HG03159 (cell line): Measurements from ENCODE around the gene CHRNA4.
"Not testable (repeated sequence)": the region's sequence is repeated elsewhere in the genome, so short reads cannot be mapped to it uniquely, and the experiment has no call there.

Experiments used
- ATAC-seq: cut with Tn5 transposase; IDR thresholded peaks from one replicate; pipeline ENCODE4 v1.9.1; 2021; ENCODE audit warnings: mild to moderate bottlenecking, moderate library complexity; ENCODE audit not compliant: unreplicated experiment

CHRNA4 gene

GRCh38 chr20:63336232-63336752, 24.9 kb downstream of the CHRNA4 start:
- no peak for ATAC-seq

DNA sequence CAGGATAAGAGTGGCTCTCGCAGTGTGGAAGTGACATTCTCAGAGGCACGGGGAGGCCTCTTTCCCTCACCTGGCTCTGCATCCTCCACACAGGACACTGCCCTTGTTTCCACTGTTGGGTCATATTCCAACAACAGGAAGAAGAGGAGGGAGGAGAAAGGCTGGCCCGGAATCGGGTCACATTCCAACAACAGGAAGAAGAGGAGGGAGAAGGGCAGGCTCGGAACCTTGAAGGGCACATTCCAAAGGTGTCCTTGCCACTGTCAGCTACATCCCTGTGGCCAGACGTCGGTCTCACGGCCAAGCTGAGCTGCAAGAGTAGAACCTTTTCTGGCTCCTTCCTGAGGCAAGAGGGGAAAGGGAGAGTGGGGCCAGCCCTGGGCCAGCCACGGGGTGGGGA, 25.4 kb downstream of the CHRNA4 start:
- no peak for ATAC-seq

GRCh38 chr20:63335060-63335459, 26.1 kb downstream of the CHRNA4 start:
- not testable (repeated sequence) for ATAC-seq

DNA sequence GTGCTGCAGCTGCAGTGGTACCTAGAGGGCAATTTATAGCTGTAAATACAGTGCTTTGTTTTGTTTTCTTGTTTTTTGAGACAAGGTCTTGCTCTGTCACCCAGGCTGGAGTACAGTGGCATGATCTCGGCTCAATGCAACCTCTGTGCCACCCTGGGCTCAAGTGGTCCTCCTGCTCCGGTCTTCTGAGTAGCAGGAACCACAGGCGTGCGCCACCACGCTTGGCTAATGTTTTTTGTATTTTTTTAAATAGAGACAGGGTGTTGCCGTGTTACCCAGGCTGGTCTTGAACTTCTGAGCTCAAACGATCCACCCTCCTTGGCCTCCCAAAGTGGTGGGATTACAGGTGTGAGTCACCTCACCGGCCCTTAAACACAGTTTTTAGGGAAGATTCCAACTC, 26.8 kb downstream of the CHRNA4 start:
- no peak for ATAC-seq

GRCh38 chr20:63333241-63333836, 27.8 kb downstream of the CHRNA4 start:
- ATAC-seq, result no peak

DNA sequence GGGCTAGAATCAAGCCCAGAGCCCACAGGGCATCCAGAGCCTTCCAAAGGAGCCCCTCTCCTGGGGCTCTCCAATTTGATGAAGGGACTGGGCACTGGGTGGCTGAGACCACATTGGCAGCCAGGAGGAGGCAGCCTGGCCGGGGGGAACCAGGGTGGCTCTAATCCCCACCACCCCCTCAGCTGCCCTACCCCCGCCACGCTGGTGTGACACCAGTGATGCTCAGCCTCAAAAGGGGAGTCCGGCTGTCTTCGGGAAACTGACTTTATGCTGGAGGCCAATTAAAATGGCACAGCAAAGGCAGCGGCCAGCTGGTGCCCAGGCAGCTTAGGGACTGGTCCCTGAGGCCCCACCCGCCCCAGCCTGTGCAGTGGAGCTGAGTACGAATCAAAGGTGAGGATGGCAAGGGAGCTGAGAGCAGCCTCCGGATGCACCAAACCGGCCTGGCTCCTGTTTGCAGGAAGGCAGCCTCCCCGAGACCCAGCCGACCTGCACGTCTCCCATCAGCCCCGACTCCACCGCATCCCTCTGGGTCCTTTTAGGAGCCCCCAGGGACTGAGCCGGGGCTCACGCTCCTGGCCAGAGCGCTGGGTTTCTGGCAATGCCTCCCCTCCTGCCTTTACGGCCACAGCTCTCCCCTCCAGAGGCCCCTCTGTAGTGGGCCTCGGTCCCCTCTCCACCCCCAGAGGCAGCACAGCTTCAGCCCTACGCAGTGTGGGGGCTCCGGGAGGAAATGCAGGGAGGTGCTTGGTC, 28.5 kb downstream of the CHRNA4 start:
- ATAC-seq, result no peak

DNA sequence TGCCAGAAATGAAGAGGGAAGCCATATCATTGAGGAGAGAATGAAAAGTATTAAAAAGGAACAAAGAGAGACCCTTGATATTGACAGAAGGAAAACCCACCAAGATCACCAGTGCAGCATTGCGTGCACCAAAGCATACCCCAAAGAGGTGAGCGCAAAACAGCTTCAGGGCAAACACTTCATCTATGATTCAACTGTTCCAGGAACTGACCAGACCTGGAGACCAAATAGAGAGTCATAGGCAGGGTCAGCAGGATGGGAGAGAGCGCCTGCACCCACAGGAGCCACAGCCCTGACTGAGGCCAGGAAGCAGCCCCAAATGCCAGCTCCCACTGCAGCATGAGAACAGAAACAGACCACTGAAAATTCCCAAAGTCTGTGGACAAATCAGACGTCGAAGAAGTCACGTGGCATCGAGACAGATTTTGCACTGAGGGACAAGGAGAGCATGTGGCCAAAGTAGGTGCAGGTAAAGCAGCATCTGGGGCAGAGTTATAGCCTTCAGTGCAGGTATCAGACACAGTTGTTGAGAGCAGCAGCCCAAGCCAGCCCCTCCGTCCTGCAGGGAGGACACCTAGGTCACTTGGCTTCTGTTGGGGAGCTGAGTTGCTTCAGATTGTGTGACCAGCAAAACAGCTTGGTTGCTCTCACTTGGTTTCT, 29.3 kb downstream of the CHRNA4 start:
- no peak for ATAC-seq

DNA sequence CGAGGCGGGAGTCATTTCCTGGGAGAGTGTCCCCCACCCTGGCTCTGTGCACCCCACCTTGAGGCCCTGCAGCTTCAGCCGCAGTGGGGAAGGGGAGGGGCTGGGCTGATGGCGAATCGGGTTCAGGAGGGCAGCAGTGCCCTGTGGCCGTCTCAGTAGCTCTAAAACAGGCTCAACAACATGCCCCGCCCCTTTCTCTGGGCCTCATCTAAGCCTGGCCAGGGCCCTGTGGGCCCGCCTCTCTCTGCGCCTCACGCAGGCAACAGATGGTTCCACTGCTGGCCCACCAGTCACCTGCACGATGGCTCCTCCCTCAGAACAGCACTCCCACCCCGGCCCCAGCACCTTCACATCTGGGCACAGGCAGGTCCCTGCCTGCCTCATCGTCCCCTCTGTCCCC, 30.2 kb downstream of the CHRNA4 start:
- ATAC-seq, result no peak

DNA sequence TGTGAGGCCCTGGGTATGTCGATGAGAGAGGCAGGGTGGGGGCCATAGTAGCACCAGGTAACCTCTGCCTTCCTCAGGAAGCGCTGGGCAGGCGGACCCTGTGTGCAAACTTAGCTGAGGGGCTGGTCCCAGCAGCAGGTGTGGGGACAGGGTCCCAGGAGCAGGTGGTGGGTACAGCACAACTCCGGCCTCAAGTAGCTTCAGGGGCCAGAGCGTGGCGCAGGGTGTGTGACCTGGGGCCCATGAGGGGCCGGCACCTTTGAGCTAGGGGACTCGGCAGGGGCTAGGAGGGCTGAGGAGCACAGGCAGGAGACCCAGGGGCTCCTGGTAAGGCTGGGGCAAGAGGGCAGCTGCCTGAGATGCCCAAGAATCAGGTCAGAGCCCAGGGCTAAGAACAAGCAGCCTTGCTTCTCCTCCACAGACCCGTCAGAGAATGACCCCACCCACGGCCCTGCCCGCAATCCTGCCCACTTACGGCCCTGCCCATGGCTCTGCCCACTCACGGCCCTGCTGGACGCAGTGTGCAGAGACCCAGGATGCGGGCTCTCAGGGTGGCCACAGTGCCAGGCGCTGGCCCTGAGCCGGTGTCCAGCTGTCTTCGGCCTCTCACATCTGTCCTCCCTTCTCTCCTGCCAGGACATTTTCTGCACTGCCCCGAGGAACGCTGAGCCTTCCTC, 30.9 kb downstream of the CHRNA4 start:
- no peak for ATAC-seq

- no peak for ATAC-seq
Measured at GRCh38 chr20:63329331-63330083, 31.6 kb downstream of the CHRNA4 start.

- no peak for ATAC-seq
Measured at GRCh38 chr20:63328718-63329275, 32.4 kb downstream of the CHRNA4 start.

DNA sequence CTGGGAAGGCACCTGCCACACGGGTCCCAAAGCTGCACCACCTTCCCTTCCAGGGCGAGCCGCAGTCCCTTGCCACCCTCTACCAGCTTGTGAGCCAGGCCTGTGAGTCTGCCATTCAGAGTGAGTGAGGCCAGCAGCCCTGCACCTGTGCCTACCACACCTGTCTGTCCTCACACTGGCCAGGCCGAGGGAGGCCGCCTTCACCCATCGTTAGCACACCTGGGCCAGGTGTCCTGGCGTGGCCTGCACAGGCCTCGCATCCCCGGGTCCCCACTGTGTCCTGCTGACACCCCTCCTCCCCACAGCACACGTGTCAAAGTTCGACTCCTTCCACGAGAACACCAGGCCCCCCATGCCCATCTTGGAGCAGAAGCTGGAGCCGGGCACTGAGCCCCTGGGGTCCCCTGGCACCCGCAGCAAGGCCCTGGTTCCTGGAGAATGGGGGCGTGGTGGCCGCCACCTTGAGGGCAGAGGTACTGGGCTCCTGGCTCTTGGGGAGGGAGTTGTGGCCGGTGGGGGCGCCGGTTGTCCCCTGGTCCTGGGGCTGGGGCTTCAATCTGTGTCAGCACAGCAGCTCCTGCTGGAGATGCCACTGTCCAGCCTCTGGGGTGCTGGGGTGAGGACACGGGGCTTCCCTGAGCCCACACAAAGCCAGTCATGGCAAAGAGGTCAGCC, 33.0 kb downstream of the CHRNA4 start:
- ATAC-seq, result no peak

DNA sequence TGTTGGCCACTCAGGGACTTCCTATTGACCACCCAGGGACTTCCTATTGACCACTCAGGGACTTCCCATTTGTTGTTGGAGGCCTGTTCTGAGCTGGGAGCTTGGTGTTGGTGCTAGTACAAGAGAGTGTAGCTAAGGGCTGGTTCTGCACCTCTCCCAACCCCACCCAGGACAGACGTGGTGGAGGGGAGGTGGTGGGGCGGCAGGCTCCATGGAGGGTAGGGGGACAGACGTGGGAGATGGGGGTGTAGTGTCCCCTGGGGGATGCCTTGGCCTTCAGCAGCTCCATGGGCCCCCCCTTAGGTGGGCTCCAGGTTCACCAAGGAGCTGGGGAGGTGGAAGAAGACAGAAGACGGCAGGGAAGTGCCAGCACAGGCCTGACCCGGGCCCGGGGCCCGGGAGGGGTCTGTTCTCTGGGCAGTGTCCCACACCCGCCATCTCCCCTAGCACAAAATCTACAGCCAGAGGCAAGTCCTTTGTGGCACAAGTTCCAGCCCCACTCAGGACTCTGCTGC, 33.9 kb downstream of the CHRNA4 start:
- ATAC-seq, result no peak

- no peak for ATAC-seq
Measured at GRCh38 chr20:63326314-63327230, 34.6 kb downstream of the CHRNA4 start.

- no peak for ATAC-seq
Measured at GRCh38 chr20:63325554-63326313, 35.4 kb downstream of the CHRNA4 start.

DNA sequence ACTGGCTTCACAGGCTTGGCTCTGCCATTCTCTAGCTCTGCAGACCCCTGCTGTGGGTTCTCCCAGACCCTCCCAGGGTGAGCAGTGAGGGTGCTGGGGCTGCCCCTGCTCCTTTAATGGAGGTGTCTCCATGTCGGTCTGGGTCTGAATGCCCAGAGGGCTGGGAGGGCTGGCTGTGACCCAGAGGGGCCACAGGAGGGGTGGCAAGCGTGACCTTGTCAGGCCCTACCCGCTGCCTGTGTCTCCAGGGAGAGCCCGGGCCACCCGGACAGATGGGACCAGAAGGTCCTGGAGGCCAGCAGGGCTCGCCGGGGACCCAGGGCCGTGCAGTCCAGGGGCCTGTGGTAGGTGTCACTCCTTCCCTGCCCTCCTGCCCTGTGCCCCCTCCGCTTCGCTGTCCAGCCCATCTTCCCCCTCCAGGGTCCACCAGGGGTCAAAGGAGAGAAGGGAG, 36.1 kb downstream of the CHRNA4 start:
- no peak for ATAC-seq

- no peak for ATAC-seq
Measured at GRCh38 chr20:63323357-63323981, 37.7 kb downstream of the CHRNA4 start.
